NCI-H526 treated with DMSO at 0.1 percent for 48 hours (cell line): ENCODE results near the gene EMD.
"Not testable (repeated sequence)": the region's sequence is repeated elsewhere in the genome, so short reads cannot be mapped to it uniquely, and the experiment has no call there.

Source experiments
- DNase-seq: peaks from one replicate; lab custom pipeline; 2025; lab: John Stamatoyannopoulos, UW

Gene EMD

DNA sequence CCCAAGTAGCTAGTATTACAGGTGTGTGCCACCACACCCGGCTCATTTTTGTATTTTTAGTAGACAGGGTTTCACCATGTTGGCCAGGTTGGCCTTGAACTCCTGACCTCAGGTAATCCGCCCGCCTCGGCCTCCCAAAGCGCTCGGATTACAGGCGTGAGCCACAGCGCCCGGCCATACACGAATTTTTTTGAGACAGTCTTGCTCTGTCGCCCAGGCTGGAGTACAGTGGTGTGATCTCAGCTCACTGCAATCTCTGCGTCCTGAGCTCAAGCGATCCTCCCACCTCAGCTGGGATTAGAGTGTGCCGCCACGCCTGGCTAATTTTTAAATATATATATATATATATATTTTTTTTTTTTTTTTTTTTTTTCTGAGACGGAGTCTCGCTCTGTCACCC is 17.3 kb downstream of the EMD start:
- not testable (repeated sequence) for DNase-seq

- DNase-seq: peak; percentile 64
Measured at GRCh38 chrX:154396973-154397887, 18.1 kb downstream of the EMD start.

DNA sequence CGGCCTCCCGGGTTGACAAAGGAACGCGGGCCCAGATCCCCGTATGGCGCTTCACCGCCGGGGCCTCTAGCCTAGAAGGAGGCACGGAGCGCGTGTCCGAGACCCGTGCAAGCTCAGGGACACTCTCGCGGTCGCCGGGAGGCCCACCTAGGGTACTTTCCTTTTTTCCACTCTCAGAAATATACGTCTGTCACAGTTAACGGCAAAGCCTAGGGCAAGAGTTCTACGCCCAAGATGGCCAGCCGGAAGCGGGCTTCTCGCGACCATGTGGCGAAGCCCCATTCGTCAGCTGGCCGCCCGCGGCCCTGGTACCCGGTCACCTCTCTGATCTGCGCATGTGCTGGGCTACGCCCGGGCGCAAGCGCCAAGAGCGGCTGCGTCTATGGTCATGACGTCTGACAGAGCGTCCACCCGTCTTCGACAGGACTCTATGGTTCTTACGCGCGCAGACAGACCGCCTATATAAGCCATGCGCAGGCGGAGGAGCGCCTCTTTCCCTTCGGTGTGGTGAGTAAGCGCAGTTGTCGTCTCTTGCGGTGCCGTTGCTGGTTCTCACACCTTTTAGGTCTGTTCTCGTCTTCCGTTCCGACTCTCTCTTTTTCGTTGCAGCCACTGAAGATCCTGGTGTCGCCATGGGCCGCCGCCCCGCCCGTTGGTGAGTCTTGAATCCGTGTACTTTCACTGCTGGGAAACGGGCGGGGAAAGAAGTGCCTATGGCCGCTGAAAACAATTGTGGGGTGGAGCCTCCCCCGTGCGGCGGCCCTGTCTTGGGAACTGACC is 19.0 kb downstream of the EMD start, which contains the start of gene RPL10:
TSS of gene RPL10 (plus strand) at position 490 of the 780 bp plus-strand sequence. CDS start at position 633, 143 bp downstream.
- peak; percentile 98 for DNase-seq

DNA sequence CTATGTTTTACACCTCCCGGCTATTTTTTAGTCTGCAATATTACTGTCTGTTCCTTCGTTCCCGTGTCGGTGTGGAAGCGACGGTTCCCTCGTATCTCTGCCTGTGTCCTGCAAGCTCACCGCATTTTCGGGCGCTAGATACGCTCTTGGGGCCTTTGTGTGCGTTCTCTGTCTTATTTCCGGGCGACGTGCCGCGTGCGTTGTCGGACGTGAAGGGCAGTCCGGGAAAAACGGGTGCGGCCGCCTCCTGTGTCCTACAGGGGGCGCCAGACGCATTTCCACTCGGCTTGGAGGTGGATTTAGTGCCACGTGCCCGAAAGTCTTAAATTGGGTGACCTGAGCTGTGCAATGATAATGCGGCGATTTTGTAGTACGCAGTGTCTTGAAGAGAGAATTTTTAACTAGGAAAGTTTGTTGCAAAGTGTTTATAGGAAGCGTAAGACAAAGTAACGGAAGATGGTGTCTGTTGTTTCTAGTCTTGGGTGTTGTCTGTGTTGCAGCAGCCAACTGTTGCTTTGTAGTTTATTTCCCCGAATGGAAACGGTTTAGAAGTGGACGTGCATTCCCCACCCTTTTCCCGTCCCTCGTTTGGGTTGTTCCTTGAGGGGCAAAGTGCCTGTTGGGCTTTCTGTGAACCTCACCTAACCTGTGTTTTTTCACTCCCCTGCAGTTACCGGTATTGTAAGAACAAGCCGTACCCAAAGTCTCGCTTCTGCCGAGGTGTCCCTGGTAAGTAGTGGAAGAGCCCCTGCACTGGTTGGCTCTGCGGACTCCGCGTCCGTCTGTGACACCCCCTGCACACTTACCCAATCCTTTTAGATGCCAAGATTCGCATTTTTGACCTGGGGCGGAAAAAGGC is 19.8 kb downstream of the EMD start:
- DNase-seq: peak; percentile 87

DNA sequence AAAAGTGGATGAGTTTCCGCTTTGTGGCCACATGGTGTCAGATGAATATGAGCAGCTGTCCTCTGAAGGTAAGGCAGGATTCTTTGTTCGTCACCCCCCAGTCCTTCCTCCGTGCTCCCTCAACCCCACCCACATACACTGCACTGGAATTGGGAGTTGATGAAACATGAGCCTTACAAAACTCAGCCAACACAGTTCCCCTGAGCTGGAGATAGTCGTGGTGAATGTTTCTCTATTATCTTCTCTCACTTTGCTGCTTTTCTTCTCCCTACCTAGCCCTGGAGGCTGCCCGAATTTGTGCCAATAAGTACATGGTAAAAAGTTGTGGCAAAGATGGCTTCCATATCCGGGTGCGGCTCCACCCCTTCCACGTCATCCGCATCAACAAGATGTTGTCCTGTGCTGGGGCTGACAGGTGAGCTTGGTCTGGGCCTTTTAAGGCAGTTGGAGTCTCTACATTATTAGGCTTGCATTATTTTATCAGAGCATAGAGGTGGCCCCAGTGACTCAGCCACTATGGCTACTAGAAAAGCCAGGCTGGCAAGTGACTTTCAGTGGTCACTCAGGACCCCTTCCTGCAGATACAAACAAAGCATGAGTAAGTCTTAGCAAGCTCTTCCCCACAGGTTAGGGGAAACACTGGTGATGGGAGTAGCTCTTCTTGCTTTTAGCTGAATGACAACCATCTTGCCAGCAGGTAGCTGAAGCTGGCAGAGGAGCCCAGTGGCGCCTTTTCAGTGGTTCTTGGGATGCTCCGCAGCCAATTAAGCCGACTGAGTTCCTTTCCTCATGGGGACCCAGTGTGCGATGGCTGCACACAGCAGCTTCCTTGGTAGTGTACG is 20.7 kb downstream of the EMD start:
- no peak for DNase-seq

GRCh38 chrX:154400369-154400817 is 21.3 kb downstream of the EMD start:
- not testable (repeated sequence) for DNase-seq

DNA sequence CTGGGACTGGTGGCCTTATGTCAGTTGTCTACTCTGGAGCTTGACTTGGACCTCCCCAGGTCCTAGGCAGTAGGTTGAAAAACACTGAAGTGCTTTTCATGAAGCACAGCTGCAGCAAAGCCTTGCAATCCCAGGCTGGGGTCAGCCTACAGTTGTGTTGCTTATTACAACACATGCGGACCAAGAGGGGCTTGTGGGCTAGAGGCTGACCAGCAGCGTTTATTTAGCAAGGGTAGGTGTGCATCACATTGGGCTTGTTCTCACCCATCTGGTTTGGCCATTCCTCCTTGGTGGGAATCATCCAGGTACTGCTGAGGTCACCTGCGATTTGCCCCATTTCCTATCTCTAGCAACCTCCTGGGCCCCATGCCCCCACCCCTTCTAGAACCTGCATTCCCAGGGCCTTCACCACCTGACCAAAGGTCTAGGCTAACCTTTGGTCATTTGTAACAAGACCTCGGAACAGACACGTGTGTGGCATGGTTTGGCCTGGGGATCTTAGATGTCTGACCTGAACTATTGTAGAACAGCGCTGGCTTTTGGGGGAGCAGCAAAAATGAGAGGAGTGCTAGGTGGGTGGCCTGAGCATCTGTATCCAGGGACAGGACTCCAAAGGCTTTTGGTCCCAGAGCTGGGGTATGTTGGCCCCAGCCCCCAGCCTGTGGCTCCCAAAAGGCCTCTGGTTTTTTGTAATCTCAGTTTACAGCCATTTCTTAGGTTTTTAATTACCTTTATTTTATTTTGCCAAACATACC is 22.1 kb downstream of the EMD start:
- no peak for DNase-seq

GRCh38 chrX:154401918-154402621 is 23.0 kb downstream of the EMD start:
- DNase-seq: no peak

DNA sequence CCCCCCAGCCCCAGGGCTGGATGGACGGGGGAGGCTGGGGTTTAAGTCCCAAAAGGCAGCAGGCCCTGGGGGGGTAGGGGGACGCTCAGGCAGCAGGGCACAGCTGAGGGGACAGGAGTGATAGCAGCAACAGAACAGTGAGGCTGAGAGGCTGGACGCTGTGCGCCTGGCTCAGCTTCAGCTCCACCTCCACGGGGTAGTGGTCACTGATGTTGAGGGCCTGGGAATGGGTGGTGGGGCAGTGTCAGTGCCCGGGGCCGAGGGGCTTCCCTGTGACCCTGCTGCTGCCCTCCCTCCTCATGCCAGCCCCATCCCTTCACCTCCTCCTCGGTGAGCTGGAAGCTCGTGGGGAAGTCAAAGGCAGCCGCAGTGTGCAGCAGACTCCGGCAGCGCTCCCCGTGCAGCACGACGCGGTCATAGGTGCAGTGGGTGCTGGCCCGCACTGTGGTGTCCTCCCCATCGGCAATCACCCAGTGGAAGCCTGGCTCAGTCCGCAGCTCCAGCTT is 23.6 kb downstream of the EMD start:
- DNase-seq: no peak

DNA sequence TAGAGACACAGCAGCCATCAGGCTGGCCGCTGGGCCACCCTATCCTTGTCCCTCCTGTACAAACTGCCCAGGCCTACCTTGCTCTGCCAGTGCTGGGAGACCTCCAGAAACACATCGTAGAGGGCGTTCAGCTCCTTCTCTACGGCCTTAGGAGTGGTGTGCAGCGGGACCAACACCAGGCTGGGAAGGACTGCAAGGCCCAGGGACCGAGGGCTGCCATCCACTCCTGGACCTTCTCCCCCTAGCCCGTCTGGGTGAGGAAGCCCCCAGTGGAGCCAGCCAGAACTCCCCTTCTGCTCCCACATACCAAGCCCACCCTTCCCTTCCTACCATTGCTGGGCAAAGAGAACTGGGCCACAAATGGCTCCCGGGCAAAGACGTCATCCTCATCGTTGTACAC is 24.1 kb downstream of the EMD start:
- DNase-seq: no peak

DNA sequence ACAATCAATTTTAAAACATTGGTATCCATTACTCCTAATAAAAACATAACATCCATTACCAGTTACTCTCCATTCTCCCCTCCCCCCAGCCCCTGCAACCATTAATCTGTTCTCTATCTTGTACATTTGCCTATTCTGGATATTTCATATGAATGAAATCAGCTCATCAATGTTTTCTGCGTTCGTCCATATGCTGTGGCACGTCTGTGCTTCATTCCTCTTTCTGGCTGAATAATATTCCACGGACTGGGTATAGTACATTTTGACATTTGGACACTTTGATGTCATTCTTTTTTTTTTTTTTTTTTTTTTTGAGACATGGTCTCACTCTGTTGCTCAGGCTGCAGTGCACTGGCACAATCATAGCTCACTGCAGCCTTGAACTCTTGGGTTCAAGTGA is 24.8 kb downstream of the EMD start:
- DNase-seq: no peak

- no peak for DNase-seq
Measured at GRCh38 chrX:154404625-154405192, 25.6 kb downstream of the EMD start.

- no peak for DNase-seq
Measured at GRCh38 chrX:154408659-154409221, 29.6 kb downstream of the EMD start.

DNA sequence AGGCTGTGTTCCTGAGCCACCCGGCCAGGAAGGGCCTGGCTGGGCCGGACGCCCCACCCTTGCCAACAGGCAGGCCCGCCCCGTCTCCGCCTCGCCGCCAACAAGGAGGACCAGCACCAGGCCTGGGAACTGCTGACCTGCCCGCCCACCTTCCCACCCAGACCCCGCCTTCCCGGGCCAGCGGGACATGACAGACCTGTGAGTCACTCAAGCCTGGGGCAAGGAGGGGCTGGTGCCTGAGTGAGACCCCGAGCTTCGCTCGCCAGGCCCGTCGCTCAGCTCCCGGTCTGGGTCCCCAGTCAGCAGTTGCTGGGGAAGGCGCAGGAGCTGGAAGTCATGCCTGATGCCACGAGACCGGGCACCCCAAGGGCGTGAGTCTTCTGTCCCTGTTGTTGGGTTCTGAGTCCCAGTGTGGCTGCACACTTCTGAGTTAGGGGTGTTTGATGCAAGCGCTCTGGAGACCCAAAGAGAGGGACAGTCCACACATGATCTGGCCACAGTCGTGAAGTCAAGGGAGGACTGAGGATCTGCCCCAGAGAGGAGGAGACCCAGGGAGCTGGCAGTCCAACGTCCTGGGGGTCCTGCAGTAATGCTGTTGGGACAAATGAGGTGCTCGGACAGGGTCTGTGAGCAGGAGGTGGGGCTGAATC is 30.3 kb downstream of the EMD start, which contains the start of gene DNASE1L1:
TSS of gene DNASE1L1 (minus strand) at position 33 of the 650 bp plus-strand sequence. CDS start 3,686 bp downstream, outside the sequence.
- DNase-seq: no peak

GRCh38 chrX:154411981-154412340 is 32.9 kb downstream of the EMD start:
- DNase-seq: peak; percentile 81

- no peak for DNase-seq
Measured at GRCh38 chrX:154412468-154412867, 33.4 kb downstream of the EMD start.

GRCh38 chrX:154413142-154413541 is 34.0 kb downstream of the EMD start:
- DNase-seq: no peak

GRCh38 chrX:154417157-154417556 is 38.1 kb downstream of the EMD start:
- no peak for DNase-seq
